GM21515 (cell line): ENCODE results near the gene FNDC8.
"Not testable (repeated sequence)": the region's sequence is repeated elsewhere in the genome, so short reads cannot be mapped to it uniquely, and the experiment has no call there.

Source experiments
- ATAC-seq: cut with Tn5 transposase; IDR thresholded peaks from one replicate; pipeline ENCODE4 v1.9.1; 2021; ENCODE audit not compliant: unreplicated experiment

FNDC8 gene

DNA sequence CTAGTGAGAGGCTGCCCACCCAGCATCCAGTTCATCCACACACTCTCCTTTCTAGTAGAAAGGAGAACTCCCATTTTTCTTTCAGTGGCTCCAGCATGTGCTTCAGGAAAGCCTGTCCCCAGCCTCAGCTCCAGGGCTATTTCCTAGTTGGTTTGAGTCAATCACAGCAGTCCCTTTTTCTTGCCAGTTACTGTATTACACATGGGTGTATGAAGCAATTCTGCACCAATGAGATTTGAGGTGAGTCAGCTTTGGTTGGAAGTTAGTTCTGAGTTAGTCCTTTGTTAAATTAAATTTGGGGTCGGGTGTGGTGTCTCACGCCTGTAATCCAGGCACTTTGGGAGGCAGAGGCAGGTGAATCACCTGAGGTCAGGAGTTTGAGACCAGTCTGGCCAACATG, 26.5 kb upstream of the FNDC8 start:
- ATAC-seq, result no peak

DNA sequence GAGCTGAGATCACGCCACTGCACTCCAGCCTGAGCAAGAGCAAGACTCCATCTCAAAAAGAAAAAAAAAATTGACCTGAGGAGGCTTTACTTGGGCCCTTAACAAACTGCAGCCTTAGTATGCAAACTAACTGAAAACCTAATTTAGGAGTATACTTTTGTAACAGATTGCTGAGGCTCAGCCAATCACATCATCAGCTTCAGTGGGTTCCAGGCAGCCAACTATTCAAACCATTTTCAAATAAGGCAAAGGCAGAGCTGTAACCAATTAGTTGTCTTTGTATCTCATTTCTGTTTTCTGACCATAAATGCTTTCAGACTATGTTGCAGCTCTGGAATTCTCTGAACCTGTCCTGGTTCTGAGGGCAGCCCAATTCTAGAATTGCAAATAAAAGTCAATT, 25.7 kb upstream of the FNDC8 start:
- no peak for ATAC-seq

DNA sequence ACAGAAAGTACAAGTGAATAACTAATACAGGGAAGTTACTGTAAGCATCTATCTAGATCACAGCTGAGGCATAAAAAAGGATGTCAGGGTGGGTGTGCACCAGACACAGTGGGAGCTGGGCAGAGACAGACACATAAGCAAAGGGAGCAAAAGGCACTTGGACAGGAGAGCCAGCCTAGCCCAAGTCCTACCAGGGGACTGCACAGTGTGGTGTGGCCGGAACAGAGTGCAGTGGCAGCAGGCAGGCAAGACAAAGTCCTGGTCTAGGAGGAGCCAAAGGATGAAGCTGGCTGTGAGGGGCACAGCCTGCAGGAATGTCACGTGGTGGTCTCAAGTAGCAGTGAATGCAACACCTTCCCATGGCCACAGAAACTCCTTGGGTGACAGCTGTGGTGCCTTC, 23.6 kb upstream of the FNDC8 start:
- ATAC-seq, result no peak

DNA sequence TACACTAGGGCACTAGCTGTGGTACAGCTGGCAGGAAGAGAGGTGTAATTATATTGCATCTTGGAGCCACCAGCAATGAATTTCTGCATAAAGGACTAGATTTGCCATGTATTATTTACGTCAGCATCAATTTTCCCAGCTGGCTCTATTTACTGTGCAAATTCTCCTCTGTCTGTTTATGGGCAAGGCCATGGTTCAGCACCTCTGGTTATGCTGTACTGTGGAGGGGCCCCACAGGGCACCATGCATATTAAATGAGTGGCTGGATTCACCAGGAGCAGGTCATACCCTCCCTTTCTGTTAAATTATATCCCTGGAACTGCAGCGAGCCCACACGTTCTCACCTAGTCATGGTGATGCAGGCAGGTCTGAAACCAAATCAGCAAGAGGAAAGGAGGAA, 21.5 kb upstream of the FNDC8 start:
- no peak for ATAC-seq

DNA sequence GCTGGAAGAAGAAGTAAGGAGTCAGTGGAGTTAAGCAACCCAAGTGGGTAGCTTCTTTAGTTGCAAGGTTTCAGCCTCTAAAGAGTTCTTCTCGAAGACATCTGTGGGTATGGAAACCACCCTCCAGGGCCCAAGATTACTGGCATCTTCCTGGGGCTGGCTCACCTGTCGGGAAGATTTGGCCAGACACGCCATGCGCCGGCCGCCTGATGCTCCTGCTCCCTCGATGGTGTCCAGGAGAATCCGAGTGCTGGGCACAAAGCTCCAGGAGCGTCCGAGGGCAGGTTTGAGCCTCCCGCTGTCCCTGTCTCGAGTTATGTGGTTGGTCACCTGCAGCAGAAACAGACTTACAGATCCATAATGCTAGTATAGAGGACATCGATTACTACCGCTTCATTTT, 20.4 kb upstream of the FNDC8 start:
- no peak for ATAC-seq

DNA sequence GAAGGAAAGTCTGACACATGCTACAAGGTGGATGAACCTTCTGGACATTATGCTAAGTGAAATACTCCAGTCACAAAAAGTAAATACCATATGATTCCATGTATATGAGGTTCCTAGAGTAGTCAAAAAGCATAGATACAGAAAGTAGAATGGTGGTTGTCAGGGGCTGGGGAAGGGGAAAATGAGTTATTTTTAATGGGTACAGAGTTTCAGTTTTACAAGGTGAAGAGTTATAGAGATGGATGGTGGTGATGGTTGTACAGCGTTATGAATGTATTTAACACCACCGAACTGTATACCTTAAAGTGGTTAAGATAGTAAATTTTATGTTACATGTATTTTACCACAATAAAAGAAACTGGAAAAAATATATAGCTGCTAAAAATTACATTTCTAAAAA, 19.7 kb upstream of the FNDC8 start:
- ATAC-seq, result no peak

DNA sequence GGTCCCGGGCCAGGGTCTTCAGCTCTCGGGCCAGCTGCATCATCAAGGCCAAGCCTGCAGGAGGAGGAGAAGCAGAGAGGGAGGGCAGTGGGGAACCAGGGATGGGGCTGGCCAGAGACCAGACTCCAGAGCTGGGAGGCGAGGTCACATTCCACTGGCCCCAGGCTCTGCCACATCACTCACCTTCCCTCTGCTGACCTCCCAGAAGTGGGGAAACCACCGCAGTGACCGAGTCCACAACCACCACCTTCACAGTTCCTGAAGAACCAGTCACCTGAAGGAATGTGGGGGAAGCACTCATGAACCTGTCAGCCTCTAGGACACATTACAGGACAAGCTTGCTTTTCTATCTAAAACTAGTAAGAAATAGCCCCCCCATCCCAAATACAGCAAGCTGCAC, 18.1 kb upstream of the FNDC8 start:
- no peak for ATAC-seq

DNA sequence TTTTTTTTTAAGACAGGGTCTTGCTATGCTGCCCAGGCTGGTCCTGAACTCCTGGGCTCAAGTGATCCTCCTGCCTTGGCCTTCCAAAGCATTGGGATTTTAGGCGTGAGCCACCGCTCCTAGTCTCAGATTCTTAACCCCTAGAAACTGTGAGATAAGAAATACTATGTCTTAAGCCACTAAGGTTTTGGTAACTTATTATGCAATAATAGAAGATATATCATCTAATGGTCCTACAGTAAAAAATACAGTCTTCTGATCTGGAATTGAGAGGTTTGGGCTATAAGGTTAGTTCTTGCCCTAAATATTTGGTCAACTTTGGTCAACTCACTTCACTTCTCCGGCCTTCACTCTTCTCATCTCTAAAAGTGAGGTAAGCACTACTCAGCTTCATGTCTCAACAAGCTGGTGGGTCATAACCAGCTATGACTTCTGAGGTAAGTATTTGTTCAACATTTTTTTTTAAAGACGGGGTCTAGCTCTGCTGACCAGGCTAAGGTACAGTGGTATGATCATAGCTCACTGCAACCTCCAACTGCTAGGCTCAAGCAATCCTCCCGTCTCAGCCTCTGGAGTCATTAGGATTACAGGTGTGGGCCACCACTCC, 16.5 kb upstream of the FNDC8 start:
- no peak for ATAC-seq

DNA sequence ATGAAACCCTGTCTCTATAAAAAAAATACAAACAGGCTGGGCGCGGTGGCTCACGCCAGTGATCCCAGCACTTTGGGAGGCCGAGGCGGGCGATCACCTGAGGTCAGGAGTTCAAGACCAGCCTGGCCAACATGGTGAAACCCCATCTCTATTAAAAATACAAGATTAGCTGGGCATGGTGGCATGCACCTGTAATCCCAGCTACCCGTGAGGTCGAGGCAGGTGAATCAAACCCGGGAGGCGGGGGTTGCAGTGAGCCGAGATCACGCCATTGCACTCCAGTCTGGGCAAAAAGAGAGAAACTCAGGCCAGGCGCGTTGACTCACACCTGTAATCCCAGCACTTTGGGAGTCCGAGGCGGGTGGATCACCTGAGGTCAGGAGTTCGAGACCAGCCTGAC, 10.6 kb upstream of the FNDC8 start:
- ATAC-seq, result not testable (repeated sequence)

DNA sequence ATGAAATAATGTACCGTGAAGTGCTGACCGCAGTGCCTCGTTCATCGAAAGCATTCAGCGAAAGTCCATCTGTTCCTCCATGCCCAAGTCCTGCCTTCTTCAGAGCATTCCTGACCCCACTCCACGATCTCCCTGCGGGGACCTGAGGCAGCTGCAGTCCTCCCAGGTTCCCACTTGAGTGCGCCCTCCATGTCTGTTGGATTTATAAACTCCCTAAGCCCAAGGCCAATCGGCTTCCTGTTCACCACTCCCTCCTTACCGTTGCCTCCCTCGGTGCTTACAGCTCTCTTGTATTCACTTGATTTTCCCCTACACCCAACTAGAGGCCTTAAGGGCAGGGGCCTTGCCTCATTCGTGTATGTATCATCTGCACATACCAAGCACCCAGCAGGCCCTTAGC, 4.6 kb upstream of the FNDC8 start:
- ATAC-seq, result no peak

DNA sequence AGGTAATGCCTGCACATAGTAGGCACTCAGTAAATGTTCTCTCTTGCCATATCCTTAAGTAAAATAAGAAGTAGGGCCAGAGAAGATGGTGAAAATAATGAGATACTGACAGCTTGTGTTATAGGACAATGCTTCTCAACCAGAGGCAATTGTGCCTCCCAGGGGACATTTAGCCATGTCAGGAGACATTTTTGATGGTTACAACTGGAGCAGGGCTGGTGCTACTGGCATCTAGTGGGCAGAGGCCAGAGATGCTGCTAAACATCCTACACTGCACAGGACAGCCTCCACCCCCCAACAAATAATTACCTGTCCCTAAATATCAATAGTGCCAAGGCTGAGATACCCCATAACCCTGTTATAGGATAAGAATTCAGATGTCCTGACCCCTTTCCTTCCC, 3.4 kb upstream of the FNDC8 start:
- ATAC-seq, result no peak

DNA sequence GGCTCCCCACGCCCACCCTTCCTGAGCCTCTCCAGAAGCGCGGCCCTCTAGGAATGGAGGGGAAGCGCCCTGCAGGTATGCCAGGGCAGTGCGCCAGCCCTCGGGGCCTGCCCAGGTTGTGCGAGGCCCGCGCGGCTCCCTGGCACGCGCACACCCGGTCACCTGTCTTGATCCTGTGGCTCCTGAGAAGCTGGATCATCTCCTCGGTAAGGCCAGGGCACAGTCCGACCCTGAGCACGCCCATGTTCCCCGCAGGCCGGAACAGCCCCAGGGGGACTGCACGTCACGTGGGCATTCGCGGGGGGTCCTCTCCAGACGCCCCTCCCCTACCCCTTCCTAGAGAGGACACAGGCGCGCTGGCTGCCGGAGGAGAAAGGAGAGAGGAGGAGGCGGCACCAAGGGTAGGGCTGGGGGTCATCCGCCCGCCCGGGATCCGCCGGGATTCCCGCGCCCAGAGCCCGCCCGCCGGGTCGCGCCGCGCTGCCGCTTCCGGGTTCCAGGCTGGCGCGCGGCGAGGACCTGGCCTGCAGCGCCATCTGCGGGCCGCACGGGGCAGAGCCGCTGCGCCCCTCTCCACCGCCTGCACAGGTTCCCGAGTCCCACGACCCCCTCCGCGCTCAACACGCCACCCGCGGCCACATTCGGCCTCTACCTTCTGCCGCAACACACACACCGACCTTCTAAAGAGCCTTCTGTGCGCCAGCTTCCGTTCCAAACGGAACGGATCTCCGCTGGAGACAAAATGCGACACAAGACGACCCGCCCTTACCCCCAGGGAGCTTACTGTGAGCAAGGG, 1.8 kb upstream of the FNDC8 start, which contains the start of gene RAD51D:
Gene RAD51D, minus strand, starts transcription at position 491 of the 796 bp plus-strand sequence. Its CDS starts 247 bp downstream, at position 244.
- ATAC-seq, result peak; percentile 79

DNA sequence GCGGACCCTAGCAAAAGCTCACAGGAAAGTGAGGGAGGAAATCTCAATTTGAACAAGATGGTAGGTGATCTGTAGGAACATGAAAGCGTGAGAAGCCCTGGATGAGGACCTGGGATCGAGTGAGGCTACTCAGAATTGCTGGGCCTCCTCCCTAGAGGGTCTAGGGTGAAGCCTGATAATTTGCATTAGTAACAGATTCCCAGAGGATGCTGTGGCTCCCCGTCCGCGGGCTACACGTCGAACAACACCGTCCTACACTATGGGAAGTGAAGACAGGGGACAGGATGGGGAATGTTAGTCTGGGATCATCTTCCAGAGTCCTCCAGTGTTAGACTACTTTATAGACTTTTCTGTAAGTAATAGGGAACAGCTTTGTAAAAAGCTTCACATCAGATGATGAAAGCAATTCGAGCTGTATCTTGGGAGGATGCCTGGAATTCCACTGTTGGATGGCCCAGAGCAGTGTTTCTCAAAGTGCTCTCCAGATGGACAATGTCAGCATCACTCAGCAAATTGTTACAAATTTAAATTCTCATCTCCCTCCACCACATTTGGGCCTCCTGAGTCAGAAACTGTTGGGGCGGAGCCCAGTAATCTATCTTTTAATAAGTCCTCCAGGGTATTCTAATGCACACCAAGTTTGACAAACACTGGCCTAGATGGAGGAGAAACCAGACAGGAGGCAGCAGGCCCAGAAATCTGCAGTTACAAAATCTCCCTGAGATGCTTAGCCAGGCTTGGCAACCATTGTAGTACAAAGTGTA, 6.5 kb downstream of the FNDC8 start:
- no peak for ATAC-seq

DNA sequence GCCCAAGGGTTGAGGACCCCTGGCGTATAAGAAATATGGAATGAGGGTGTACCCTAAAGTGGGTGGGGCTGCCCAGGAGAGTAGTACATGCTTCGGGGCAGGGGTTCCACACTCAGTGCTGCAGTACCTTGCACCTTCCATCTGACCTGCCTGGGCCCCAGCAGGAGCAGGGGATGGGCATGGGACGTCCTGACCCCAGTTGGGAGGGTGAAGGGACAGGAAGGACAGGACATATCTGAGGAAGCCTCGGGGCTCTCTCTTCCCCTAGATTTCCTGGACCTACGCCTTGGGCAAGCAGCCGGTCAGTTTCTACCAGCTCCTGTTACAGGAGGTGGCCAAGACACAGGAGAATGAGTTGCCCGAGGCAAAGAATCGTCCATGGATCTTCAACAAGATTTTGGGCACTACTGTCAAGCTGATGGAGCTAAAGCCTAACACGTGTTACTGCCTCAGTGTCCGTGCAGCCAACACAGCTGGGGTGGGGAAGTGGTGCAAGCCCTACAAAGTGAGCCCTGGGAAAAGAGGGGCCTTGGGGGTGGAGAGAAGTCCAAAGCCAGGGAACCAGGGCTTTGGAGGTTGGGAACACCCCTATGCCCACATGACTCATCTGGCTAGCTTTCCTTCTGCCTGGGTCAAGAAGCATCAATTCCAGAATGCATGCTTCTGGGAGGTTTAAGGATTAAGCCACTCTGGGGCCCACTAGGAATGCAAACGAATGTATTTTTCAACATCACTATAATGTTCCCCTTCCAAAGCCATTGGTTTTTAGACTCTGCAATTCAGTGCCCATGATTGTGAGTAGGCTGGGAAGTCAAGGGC, 7.9 kb downstream of the FNDC8 start:
- ATAC-seq, result no peak

DNA sequence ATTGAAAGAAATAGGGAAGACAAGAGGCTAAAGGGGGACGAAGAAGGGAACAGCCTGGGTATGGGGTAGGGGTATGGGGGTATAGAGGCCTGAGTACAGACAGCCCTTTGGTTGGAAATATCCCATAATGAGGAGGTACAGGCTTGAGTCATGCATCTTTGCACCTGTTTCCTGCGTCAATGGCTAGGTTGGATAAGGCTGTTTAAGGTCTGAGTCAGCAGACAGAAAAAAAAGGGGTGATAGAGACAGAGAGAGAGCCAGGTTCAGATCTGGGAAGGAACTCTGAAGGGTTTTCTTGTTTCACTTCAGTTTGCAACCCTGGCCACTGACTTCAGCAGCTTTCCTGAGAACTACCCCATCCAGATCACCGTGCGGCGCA, 8.5 kb downstream of the FNDC8 start:
- no peak for ATAC-seq

DNA sequence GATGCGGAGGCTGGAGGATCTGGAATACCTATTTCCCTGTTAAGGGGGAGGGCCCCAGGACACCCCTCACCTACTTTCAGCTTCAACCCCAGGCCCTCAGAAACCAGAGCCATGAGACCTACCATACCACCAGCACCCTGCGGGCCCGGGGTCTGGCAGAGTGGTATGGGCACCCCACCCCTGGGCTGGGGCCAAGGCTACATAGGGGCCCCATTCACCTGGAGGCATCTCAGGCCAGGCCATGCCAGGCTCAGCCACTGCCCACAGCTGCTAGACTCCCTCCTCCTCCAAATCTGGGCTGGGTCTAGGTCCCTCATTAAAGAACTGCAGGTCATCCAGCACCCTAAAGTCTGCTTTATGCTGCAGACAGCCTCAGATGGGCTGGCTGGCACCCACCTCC, 9.0 kb downstream of the FNDC8 start:
- no peak for ATAC-seq

DNA sequence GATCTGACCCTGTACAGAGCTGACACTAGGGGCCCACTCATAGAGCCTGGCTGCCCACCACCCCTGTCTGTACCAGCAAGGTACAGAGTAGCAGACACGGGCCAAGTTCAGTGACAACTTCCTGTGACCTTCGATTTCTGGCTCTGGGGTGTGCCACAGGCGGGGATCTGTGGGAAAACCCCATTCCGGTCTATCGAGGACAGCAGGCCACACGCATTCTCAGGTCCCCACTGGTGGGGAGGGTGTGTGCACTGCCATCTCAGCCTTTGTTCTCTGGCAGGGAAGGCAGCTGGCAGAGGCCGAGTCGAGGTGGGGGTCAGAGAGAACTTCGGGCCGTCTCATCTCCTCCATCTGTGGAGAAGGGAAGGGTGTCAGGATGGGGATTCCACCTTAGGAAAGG, 10.7 kb downstream of the FNDC8 start:
- ATAC-seq, result no peak

DNA sequence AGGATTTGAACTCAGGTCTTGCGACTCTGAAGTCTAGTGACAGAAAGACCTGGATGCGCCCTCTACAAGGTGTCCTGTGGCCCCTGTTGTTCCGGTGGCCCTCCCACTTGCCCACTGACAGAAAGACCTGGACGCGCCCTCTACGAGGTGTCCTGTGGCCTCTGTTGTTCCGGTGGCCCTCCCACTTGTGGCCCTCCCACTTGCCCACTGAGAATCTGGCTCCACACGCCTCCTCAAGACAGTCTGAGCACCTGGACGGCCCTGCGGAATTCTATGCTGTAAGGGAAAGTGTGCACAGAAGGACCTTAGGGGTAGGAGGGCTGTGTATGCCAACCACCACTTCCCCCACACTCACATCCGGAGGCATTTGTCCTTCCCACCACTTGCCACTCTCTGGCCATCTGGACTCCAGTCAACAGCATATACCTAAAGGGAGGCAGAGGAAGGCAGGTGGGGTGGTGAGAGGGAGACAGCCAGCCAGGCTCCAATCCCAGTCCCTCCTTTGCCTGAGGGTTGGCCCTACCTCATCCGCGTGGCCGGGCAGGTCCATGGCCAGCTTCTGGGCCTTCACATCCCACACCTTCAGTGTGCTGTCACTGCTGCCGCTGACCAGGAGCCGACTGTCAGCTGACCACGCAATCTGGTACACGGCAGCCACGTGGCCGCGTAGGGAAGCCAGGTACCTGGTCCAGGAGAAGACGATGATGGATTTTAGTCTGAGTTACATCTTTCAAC, 11.6 kb downstream of the FNDC8 start:
- no peak for ATAC-seq

DNA sequence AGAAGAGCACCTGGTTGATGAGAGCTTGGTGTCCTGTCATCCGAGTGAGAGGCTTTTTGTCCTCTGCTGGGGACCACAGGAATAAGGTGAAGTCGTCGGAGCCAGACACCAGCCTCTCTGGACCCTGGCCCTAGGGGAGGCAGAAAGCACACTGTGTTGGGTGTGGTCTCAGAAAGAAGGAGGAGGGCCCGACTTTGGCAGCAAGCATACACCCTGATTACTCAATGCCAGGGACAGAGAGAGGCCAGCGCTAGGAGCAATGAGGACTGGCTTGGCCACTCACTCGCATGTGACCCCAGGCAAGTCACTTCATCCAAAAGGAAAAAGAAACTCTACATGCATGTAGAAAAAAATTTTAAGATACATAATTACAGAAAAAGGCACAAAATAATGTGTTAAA, 13.9 kb downstream of the FNDC8 start:
- ATAC-seq, result no peak

DNA sequence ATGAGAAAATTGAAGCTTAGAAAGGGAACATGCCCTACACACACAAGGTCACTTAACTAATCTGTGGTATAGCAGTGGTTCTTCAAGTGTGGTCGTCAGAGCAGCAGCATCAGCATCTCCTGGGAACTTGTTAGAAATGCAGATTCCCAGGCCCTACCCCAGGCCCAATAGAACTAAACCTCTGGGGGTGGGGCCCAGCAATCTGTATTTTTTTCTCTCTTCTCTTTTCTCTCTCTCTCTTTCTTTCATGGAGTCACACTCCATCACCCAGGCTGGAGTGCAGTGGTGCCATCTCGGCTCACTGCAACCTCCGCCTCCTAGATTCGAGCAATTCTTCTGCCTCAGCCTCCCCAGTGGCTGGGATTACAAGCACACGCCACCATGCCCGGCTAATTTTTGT, 16.8 kb downstream of the FNDC8 start:
- ATAC-seq, result no peak
